ENCODE data around the gene FAM114A2.

DNA sequence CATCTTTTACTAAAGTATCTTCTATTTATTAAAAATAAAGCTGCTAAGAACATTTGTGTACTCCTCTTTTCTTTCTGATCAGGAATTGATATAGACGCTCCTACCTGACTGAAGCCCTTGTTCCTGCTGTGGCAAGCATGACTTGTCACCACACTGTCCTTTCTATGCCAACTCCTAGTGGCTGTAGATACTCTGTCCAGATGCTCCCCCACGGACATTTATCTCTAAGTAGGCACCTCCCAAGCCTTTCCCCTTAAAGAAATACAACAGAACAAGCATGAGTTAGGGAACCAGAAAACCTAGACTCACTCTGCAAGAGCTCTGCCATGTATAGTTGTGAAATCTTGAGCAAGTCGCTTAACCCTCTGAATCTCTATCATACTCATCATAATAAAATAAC lies 53.2 kb downstream of the FAM114A2 start:
- no peak for TF ChIP-seq CTCF (IDR thresholded peaks at IDR 0.05)
- TF ChIP-seq POLR2A (IDR thresholded peaks at IDR 0.05): no peak

Data from right lobe of liver (tissue), 4 donors.